ENCODE results near the gene TECPR1.

DNA sequence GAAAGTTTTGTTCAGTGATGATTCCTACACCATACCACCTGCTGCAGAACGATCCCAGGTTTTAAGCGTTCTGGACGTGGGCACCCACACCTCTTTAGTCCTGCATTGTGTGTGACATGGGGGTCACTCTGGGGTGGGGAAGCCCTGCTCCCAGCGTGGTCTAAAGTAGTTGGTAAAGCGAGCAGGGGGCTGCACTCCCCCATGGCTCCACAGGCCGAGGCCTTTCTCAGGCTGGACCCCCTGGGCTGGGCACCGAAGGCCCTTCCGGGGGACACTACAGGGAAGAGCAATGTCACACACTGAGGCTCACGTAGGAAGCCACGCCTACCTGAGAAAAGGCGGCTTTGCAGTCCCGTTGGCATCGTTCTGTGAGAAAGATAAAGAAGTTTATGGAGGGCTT is 41.7 kb upstream of the TECPR1 start:
- TF ChIP-seq CTCF (IDR thresholded peaks at IDR 0.05) = no peak
- no peak for TF ChIP-seq POLR2A (IDR thresholded peaks at IDR 0.05)
